Kidney tubule cell (primary cell): ENCODE data around the gene ADAM23.

Experiments
- DNase-seq: peaks from one replicate; pipeline ENCODE4 v3.0.0-alpha.2; 2018; ENCODE audit warnings: low spot score

The ADAM23 gene

GRCh38 chr2:206569470-206569869 lies 126.1 kb downstream of the ADAM23 start:
- DNase-seq = no peak

- no peak for DNase-seq
These were observed 126.9 kb downstream of the ADAM23 start for GRCh38 chr2:206570199-206570598.

GRCh38 chr2:206572725-206573124 lies 129.4 kb downstream of the ADAM23 start:
- DNase-seq = no peak

GRCh38 chr2:206573793-206574192 lies 130.5 kb downstream of the ADAM23 start:
- DNase-seq = no peak

GRCh38 chr2:206584323-206585116 lies 141.2 kb downstream of the ADAM23 start:
- DNase-seq = no peak

GRCh38 chr2:206585335-206585734 lies 142.0 kb downstream of the ADAM23 start:
- DNase-seq = no peak

- DNase-seq = no peak
These were observed 143.3 kb downstream of the ADAM23 start for GRCh38 chr2:206586609-206587008.

GRCh38 chr2:206597717-206598218 lies 154.4 kb downstream of the ADAM23 start:
- DNase-seq = no peak

- no peak for DNase-seq
These were observed 159.9 kb downstream of the ADAM23 start for GRCh38 chr2:206603243-206603642.

GRCh38 chr2:206610451-206610850 lies 167.1 kb downstream of the ADAM23 start:
- no peak for DNase-seq

GRCh38 chr2:206611191-206611590 lies 167.9 kb downstream of the ADAM23 start:
- DNase-seq = no peak

GRCh38 chr2:206611736-206612135 lies 168.4 kb downstream of the ADAM23 start:
- DNase-seq = no peak

GRCh38 chr2:206614811-206615210 lies 171.5 kb downstream of the ADAM23 start:
- DNase-seq = peak; percentile 21

GRCh38 chr2:206615417-206616089 lies 172.2 kb downstream of the ADAM23 start:
- no peak for DNase-seq

GRCh38 chr2:206616151-206616550 lies 172.8 kb downstream of the ADAM23 start:
- no peak for DNase-seq

- no peak for DNase-seq
These were observed 175.7 kb downstream of the ADAM23 start for GRCh38 chr2:206619011-206619410.

- no peak for DNase-seq
These were observed 182.8 kb downstream of the ADAM23 start for GRCh38 chr2:206626108-206626507.

- DNase-seq = no peak
These were observed 184.3 kb downstream of the ADAM23 start for GRCh38 chr2:206627632-206628031.

- DNase-seq = no peak
These were observed 188.0 kb downstream of the ADAM23 start for GRCh38 chr2:206631340-206631739.

GRCh38 chr2:206635015-206635414 lies 191.7 kb downstream of the ADAM23 start:
- no peak for DNase-seq

GRCh38 chr2:206639636-206640035 lies 196.3 kb downstream of the ADAM23 start:
- DNase-seq = no peak

GRCh38 chr2:206641226-206641625 lies 197.9 kb downstream of the ADAM23 start:
- DNase-seq = no peak
